NCI-H69 (cell line): ENCODE results near the gene ZNF710.
A peak's percentile ranks its signal among the peaks of the same experiment; 100 is the strongest.
"Not testable (repeated sequence)": the region's sequence is repeated elsewhere in the genome, so short reads cannot be mapped to it uniquely, and the experiment has no call there.

Experiments used
- DNase-seq: peaks from one replicate; lab custom pipeline; 2025; lab: John Stamatoyannopoulos, UW

The ZNF710 gene

DNA sequence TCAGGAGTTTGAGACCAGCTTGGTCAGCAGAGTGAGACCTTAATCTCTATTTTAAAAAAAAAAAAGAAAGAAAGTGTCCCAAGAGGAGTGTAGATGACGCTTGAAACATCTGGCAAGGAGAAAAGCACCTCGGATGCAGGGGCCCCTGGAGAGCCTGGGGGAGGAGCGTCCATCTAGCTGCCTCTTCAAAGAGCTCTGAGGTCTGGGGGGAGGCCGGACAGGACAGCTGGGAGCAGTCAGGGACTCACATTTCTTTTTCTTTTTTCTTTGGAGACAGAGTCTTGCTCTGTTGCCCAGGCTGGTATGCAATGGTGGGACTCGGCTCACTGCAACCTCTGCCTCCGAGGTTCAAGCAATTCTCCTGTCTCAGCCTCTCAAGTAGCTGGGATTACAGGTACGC, 104.4 kb downstream of the ZNF710 start:
- DNase-seq = no peak

DNA sequence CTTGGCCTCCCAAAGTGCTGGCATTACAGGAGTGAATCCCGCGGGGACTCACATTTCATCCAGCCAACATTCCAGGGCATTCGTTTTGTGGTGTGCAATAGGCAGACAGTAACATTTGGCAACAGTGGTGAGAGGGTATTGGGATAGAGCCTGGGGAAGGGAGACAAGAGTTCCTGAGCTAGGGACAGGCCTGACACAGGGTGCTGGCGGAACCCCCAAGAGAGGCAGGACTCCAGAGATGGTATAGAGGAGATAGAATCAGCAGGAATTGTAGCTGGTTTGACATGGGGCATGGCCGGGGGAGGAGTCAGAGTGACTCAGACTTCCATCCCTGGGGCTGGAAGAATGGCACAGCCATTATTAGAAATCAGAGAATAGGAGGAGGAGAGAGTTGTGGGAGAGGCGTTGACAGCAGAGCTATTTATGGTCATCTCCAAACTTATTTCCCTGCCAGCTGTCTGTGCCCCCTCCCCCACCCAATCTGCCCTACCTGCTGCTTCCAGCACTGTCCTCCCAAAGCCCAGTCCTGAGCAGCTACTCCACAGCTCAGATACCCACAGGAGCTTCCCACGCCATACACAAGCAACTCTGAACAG, 105.5 kb downstream of the ZNF710 start:
- DNase-seq = peak; percentile 76

DNA sequence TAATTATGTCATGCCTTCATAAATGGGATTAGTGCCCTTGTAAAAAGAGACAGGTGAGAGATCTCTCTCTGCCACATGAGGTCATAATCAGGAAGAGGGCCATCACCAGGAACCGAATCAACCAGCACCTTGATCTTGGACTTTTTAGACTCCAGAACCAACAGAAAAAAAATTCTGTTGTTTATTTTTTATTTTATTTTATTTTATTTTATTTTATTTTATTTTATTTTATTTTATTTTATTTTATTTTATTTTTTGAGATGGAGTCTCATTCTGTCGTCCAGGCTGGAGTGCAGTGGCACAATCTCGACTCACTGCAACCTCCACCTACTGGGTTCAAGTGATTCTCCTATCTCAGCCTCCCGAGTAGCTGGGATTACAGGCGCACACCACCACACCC, 106.9 kb downstream of the ZNF710 start:
- not testable (repeated sequence) for DNase-seq

DNA sequence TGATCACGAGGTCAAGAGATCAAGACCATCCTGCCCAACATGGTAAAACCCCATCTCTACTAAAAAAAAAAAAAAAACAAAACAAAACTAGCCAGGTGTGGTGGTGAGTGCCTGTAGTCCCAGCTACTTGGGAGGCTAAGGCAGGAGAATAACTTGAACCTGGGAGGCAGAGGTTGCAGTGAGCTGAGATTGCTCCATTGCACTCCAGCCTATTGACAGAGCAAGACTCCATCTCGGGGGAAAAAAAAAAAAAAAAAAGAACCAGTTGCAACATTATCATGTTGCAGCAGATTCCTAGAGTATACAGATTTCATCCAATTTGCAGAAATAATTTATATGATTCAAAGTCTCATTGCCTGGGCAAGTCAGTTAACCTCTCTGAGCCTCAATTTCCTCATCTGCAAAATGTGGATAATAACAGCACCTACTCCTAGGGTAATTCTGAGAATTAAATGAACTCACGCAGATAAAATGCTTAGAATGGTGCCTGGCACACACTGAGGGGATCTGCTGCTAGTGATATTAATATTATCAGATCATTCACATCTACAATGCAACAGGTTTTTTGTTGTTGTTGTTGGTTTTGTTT, 108.1 kb downstream of the ZNF710 start:
- DNase-seq = not testable (repeated sequence)

DNA sequence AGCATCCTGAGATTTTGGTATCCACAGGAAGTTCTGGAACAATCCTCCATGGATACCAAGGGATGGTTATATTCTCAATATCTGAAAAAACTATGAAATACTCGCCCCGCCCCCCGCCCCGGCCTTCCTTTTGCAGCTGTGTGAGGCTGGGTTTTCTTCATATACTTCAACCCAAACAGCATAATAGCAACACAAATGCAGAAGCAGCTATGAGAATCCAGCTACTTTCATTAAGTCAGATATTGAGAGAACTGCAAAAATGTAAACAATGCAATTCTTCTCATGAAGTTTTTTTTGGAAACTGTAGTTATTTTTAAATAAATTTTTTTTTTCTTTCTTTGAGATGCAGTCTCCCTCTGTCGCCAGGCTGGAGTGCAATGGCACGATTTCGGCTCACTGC, 112.0 kb downstream of the ZNF710 start:
- DNase-seq = no peak

DNA sequence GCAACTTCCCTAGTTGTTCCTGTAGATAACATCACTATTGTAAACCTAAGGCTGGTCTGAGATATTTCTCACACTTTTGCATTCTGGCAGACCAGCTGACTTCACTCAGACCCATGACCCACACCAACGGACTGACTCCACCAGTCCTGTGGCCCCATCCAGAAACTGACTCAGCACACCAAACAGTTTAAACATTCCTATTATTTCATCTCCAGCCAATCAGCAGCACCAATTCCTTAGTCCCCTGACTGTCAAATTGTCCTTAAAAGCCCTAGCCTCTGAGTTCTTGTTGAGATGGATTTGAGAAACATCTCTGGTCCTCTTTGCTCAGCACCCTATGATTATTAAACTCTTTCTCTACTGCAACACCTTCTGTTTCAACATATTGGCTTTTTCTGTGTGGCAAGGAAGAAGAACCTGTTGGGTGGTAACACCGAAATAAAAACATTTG, 113.4 kb downstream of the ZNF710 start:
- no peak for DNase-seq

DNA sequence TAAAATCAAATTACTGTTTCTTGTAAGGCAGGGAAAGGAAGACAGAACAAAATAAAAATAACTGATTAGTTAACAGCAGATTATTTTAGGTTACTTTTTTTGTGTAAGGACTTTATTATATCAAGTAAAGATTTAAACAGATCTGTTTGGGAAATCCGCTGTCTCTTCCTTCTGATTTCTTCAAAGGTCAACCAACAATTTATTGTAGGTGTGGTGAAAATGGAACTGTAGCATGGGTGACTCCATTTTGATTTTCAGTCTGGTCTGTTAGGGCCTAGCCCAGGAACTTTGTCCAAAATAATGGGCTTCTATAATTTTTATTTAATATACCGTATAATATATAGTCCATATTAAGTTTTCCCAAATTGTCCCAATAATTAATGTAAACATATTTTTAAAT, 114.7 kb downstream of the ZNF710 start:
- no peak for DNase-seq

DNA sequence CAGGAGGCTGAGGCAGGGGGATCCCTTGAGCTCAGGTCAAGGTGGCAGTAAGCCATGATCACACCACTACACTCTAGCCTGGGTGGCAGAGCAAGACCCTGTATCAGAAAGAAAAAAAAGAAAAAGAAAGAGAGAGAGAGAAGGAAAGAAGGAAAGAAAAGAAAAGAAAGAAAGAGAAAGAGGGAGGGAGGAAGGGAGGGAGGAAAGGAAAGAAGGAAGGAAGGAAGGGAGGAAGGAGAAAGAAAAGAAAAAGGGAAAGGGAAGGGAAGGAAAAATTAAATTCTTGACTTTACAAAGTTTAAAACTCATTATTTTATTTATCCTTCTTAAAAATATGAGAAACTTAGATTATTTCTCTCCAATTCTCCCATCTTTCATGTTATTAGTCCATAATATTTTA, 118.2 kb downstream of the ZNF710 start:
- no peak for DNase-seq

DNA sequence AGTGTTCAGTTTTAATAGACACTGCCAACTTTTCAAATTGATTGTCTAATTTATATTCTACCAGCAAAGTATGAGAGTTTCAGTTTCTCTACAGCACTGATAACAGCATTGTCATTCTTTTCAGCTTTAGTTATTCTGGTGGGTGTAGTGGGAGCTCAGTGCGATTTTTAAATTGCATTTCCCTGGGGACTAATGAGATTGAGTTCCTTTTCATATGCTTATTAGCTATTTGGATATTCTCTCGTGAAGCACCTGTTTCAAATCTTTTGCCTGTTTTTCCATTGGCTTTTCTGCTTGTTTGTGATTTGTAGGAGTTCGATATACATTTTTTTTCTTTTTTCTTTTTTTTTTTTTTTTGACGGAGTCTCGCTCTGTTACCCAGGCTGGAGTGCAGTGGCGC, 120.0 kb downstream of the ZNF710 start:
- DNase-seq = no peak

DNA sequence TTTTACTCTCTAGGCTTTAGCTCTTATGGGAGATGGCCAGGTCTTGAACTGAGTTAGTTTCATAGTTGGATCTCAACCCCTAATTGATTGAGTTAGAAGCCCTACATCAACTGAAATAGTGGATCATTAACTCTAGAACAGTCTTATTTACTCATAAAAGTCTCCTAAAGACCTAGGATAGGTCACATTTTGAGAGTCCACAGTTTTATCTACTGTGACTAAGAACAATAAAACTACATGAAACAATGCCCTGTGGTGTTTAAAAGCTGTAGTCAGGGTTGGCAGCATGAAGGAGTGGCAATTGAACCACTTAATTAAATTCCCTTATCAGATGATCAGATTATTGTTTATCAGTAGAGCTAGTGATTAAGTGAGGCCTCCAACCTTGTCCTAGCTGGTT, 123.4 kb downstream of the ZNF710 start:
- DNase-seq = no peak

DNA sequence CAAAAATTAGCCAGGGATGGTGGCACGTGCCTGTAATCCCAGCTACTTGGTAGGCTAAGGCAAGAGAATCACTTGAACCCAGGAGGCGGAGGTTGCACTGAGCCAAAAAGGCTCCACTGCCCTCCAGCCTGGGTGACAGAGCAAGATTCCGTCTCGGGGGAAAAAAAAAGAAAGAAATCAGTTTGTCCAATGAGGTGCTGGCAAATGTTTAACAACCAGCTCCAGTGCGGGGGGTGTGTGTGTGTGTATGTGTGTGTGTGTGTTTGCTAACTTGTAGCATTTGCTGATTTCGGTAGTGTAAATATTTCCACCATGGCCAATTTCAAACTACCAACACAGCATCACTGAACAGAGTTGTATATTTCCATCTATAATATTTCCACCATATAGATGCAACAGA, 124.9 kb downstream of the ZNF710 start:
- DNase-seq = no peak

DNA sequence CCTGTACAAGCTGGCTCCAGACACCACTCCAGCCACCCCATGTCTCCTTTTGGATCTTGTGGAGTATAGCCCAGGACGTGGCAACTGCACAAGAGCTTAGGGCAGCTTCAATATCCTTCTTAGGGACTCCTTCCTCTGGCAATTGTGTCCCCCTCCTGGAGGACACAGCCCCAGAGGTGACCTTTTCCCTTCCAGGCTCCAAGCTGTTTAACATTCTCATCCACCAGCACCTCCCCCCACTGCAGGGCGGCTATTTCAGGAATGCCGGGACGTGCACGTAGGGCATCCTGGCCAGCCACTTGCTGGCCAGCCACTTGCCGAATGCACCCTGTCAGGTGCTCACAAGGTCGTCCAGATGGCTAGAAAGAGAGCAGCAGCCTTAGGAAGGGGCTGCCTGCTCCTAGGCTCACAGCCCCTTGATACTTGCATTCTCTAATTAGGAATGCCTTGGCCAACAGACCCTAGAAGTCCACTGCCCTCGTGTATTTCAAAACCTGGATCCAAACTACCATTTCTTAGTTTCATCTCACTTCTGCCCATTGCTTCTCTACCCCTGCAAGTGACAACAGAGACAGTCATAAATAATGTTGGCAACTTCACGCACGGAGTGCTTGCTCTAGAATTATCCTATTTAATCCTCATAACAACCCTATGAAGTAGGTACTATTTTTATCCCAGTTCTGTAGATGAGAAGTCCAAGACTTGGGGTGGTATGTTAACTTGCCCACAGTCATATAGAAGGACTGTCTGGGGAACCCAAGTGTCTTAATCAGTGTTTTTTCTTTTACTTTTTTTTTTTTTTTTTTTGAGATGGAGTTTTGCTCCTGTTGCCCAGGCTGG, 125.7 kb downstream of the ZNF710 start:
- no peak for DNase-seq

DNA sequence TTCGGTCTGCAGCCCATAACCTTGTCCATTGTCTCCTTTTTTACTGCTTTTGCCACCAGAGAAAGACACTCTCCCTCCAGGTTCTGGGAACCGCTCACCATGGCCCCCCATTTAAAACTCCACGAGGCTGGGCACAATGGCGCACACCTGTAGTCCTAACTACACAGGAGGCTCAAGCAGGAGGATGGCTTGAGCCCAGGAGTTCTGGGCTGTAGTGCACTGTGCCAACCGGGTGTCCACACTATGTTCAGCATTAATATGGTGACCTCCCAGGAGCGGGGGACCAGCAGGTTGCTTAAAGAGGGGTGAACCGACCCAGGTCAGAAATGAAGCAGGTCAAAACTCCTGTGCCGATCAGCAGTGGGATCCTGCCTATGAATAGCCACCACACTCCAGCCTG, 129.2 kb downstream of the ZNF710 start:
- no peak for DNase-seq
